DND-41 (cell line): Measurements from ENCODE around the gene SPARC.

Experiments used
- EZH2 ChIP-seq: IDR thresholded peaks from 3 replicates; pipeline ENCODE4 v1.6.1; 2012; ENCODE audit warnings: borderline replicate concordance, low read depth, mild to moderate bottlenecking, moderate library complexity, low read length, inconsistent platforms; ENCODE audit not compliant: severe bottlenecking
- TF ChIP-seq, protein P1 (sequence below): IDR thresholded peaks from 2 replicates; pipeline ENCODE4 v1.5.1; 2012; ENCODE audit warnings: borderline replicate concordance, low read length, moderate library complexity, mild to moderate bottlenecking; ENCODE audit not compliant: poor library complexity, severe bottlenecking; ENCODE audit errors: extremely low read depth

DNA sequence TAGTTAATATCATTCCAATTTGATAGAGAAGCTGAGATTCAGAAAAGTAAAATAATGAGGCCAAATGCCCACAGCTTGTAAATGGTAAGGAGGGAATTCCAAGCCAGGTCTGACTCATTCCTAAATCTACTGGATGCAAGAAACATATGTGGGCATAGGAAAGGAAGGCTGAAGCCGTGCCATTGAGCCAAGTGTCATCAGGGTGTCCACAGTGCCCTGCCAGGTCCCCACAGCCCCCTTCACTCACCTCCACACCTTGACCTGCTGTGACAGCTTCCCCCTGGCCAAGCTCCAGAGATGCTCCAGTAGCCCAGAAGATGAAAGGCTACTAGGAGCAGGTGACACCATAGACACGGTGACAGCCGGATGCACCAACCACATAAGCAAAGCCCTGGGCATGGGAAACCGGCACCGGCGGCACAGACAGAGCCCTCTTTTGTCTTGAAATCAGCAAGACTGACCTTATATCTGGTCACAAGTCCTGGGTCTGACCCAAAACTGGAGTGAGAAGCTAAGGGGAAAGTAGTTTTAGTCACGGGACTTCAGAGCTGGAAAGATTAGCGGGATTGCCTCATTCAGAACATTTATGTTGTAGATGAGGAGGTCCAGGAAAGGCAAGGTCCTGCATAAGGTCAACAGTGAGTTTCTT lies 75.5 kb downstream of the SPARC start:
- TF ChIP-seq, protein P1, sequence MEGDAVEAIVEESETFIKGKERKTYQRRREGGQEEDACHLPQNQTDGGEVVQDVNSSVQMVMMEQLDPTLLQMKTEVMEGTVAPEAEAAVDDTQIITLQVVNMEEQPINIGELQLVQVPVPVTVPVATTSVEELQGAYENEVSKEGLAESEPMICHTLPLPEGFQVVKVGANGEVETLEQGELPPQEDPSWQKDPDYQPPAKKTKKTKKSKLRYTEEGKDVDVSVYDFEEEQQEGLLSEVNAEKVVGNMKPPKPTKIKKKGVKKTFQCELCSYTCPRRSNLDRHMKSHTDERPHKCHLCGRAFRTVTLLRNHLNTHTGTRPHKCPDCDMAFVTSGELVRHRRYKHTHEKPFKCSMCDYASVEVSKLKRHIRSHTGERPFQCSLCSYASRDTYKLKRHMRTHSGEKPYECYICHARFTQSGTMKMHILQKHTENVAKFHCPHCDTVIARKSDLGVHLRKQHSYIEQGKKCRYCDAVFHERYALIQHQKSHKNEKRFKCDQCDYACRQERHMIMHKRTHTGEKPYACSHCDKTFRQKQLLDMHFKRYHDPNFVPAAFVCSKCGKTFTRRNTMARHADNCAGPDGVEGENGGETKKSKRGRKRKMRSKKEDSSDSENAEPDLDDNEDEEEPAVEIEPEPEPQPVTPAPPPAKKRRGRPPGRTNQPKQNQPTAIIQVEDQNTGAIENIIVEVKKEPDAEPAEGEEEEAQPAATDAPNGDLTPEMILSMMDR, result no peak
- no peak for TF ChIP-seq EZH2
